ENCODE measurements around the gene UHMK1.
"Not testable (repeated sequence)": the region's sequence is repeated elsewhere in the genome, so short reads cannot be mapped to it uniquely, and the experiment has no call there.

UHMK1 gene

GRCh38 chr1:162497723-162498495 is at the start of gene UHMK1:
UHMK1 (plus strand) TSS chr1:162497818; CDS start chr1:162498001, 183 bp downstream.
- peak; percentile 87 for DNase-seq

- DNase-seq, result not testable (repeated sequence)
These were observed 43.3 kb upstream of the UHMK1 start for GRCh38 chr1:162454361-162454760.

- no peak for DNase-seq
These were observed 41.3 kb upstream of the UHMK1 start for GRCh38 chr1:162456323-162456722.

- no peak for DNase-seq
These were observed 39.4 kb upstream of the UHMK1 start for GRCh38 chr1:162458236-162458635.

- DNase-seq, result not testable (repeated sequence)
These were observed 35.2 kb upstream of the UHMK1 start for GRCh38 chr1:162462425-162462824.

- DNase-seq, result no peak
These were observed 34.6 kb upstream of the UHMK1 start for GRCh38 chr1:162463021-162463420.

GRCh38 chr1:162466797-162467196 is 30.8 kb upstream of the UHMK1 start:
- DNase-seq, result no peak

GRCh38 chr1:162470216-162470615 is 27.4 kb upstream of the UHMK1 start:
- no peak for DNase-seq

- DNase-seq, result no peak
These were observed 26.2 kb upstream of the UHMK1 start for GRCh38 chr1:162471290-162471853.

- no peak for DNase-seq
These were observed 22.5 kb upstream of the UHMK1 start for GRCh38 chr1:162475089-162475488.

- no peak for DNase-seq
These were observed 22.0 kb upstream of the UHMK1 start for GRCh38 chr1:162475539-162476185.

- no peak for DNase-seq
These were observed 21.0 kb upstream of the UHMK1 start for GRCh38 chr1:162476620-162477019.

GRCh38 chr1:162485236-162485635 is 12.4 kb upstream of the UHMK1 start:
- DNase-seq, result no peak

- no peak for DNase-seq
These were observed 10.4 kb upstream of the UHMK1 start for GRCh38 chr1:162487241-162487640.

GRCh38 chr1:162488219-162488618 is 9.4 kb upstream of the UHMK1 start:
- DNase-seq, result no peak

GRCh38 chr1:162495531-162496233 is 1.9 kb upstream of the UHMK1 start:
- not testable (repeated sequence) for DNase-seq

- peak; percentile 31 for DNase-seq
These were observed 405 bp upstream of the UHMK1 start for GRCh38 chr1:162497104-162497722.

GRCh38 chr1:162498496-162498810 is 835 bp downstream of the UHMK1 start:
- no peak for DNase-seq

- no peak for DNase-seq
These were observed 3.2 kb downstream of the UHMK1 start for GRCh38 chr1:162500805-162501204.

GRCh38 chr1:162502077-162502476 is 4.5 kb downstream of the UHMK1 start:
- DNase-seq, result no peak

- DNase-seq, result no peak
These were observed 5.3 kb downstream of the UHMK1 start for GRCh38 chr1:162502928-162503327.

GRCh38 chr1:162527314-162527713 is 29.7 kb downstream of the UHMK1 start:
- no peak for DNase-seq

- no peak for DNase-seq
These were observed 32.8 kb downstream of the UHMK1 start for GRCh38 chr1:162530307-162530987.
